Neuronal stem cell (in vitro differentiated cells): Measurements from ENCODE around the gene CTSK.

Experiments used
- DNase-seq: peaks from one replicate; pipeline ENCODE4 v3.0.0-alpha.2; 2013; ENCODE audit warnings: low spot score
- H2AFZ ChIP-seq: one replicate; pipeline ENCODE4 v1.6.1; 2013; ENCODE audit warnings: mild to moderate bottlenecking, low read length, inconsistent platforms
- H2AK5ac ChIP-seq: 2 replicates; pipeline ENCODE4 v1.6.1; 2013; ENCODE audit warnings: low read depth, mild to moderate bottlenecking, inconsistent platforms, low read length, moderate library complexity, mixed read lengths
- H2BK120ac ChIP-seq: 2 replicates; pipeline ENCODE4 v1.6.1; 2013; ENCODE audit warnings: low read depth, mild to moderate bottlenecking, inconsistent platforms, low read length, moderate library complexity, mixed read lengths
- H2BK12ac ChIP-seq: one replicate; pipeline ENCODE4 v1.6.1; 2013; ENCODE audit warnings: low read length, inconsistent platforms
- H2BK15ac ChIP-seq: 2 replicates; pipeline ENCODE4 v1.6.1; 2013; ENCODE audit warnings: mild to moderate bottlenecking, low read length, inconsistent platforms, mixed read lengths
- H2BK5ac ChIP-seq: one replicate; pipeline ENCODE4 v1.6.1; 2013; ENCODE audit warnings: inconsistent platforms, mild to moderate bottlenecking, low read length, moderate library complexity
- H3K14ac ChIP-seq: one replicate; pipeline ENCODE4 v1.6.1; 2013; ENCODE audit warnings: low read length, inconsistent platforms
- H3K18ac ChIP-seq: 2 replicates; pipeline ENCODE4 v1.6.1; 2013; ENCODE audit warnings: low read length, inconsistent platforms
- H3K23ac ChIP-seq: 2 replicates; pipeline ENCODE4 v1.6.1; 2013; ENCODE audit warnings: low read depth, mild to moderate bottlenecking, mixed read lengths, low read length, inconsistent platforms; ENCODE audit not compliant: poor library complexity
- H3K27ac ChIP-seq: replicated peaks from 3 replicates; pipeline ENCODE4 v1.5.1; 2013; ENCODE audit warnings: low read length, inconsistent platforms
- H3K27me3 ChIP-seq, 3 experiments: 2 replicates each; pipeline ENCODE4 v1.6.1; 2013; ENCODE audit warnings: low read length in 3 of 3, mild to moderate bottlenecking in 2 of 3, inconsistent platforms in 1 of 3, low read depth in 1 of 3, mixed read lengths in 1 of 3, moderate library complexity in 1 of 3; ENCODE audit not compliant: control insufficient read depth in 3 of 3, insufficient read depth in 3 of 3
- H3K36me3 ChIP-seq, 2 donors: replicated peaks in 1 of 2; 2 replicates each; pipeline ENCODE4 v1.6.1; 2013; ENCODE audit warnings: low read length in 2 of 2; ENCODE audit not compliant: control insufficient read depth in 2 of 2, insufficient read depth in 2 of 2
- H3K4ac ChIP-seq: 2 replicates; pipeline ENCODE4 v1.6.1; 2013; ENCODE audit warnings: inconsistent platforms, mild to moderate bottlenecking, low read length, moderate library complexity
- H3K4me1 ChIP-seq, 2 donors: 1 replicate in 1 of 2; 2 replicates in 1 of 2; pipeline ENCODE4 v1.6.1; 2013; ENCODE audit warnings: low read length in 2 of 2, low read depth in 1 of 2; ENCODE audit not compliant: control insufficient read depth in 2 of 2, insufficient read depth in 1 of 2
- H3K4me2 ChIP-seq: one replicate; pipeline ENCODE4 v1.6.1; 2013; ENCODE audit warnings: mild to moderate bottlenecking, low read length, inconsistent platforms; ENCODE audit not compliant: insufficient read depth, poor library complexity, severe bottlenecking
- H3K4me3 ChIP-seq, 2 donors: 2 replicates each; pipeline ENCODE4 v1.5.1; 2013; ENCODE audit warnings: low read length in 2 of 2, mild to moderate bottlenecking in 2 of 2, inconsistent platforms in 1 of 2, moderate library complexity in 1 of 2
- H3K79me1 ChIP-seq: one replicate; pipeline ENCODE4 v1.6.1; 2013; ENCODE audit warnings: low read depth, mild to moderate bottlenecking, inconsistent platforms, low read length, moderate library complexity
- H3K9ac ChIP-seq: one replicate; pipeline ENCODE4 v1.6.1; 2013; ENCODE audit warnings: mild to moderate bottlenecking, low read depth, low read length, inconsistent platforms; ENCODE audit not compliant: poor library complexity
- H3K9me3 ChIP-seq, 2 donors: replicated peaks in 1 of 2; 2 replicates each; pipeline versions ENCODE3 to v1.6.1; 2013; ENCODE audit warnings: low read length in 2 of 2, mild to moderate bottlenecking in 2 of 2, inconsistent platforms in 1 of 2, low read depth in 1 of 2, mixed read lengths in 1 of 2, moderate library complexity in 1 of 2; ENCODE audit not compliant: control insufficient read depth in 2 of 2, insufficient read depth in 1 of 2
- H4K8ac ChIP-seq: one replicate; pipeline ENCODE4 v1.6.1; 2013; ENCODE audit warnings: low read depth, mild to moderate bottlenecking, inconsistent platforms, low read length, moderate library complexity
- H4K91ac ChIP-seq: one replicate; pipeline ENCODE4 v1.6.1; 2013; ENCODE audit warnings: low read length, low read depth, mild to moderate bottlenecking, inconsistent platforms; ENCODE audit not compliant: poor library complexity
- WGBS, 2 donors: extraction: QIAGEN DNeasy Blood & Tissue Kit; methylation state at CpG; one replicate each; pipeline ENCODE4 v1.1.7; 2013; ENCODE audit warnings: missing lambda C conversion rate in 2 of 2, mixed read lengths in 1 of 2; ENCODE audit not compliant: insufficient read length in 2 of 2, insufficient replicate concordance in 1 of 2; ENCODE audit errors: extremely low coverage in 2 of 2; 5-methylcytosine and 5-hydroxymethylcytosine counted together

CTSK gene

GRCh38 chr1:150813028-150813707, 5.1 kb upstream of the CTSK start:
- Histone ChIP-seq H3K18ac (no peak overlapping the region), H3K9ac (no peak overlapping the region), H3K9me3 (no peaks in the 10 kb centered on the region), H3K27me3 (no peaks in the 10 kb centered on the region), H2AFZ (no peak overlapping the region), H3K4me3 (no peak overlapping the region), H4K8ac (no peak overlapping the region), H3K14ac (no peak overlapping the region), H3K79me1 (no peaks in the 10 kb centered on the region), H2BK5ac (no peak overlapping the region), H3K36me3 (peaks cover 15 to 78% of the 10 kb centered on the region in 2 donors), H3K4me1 (no peaks in the 10 kb centered on the region), H2AK5ac (no peak overlapping the region), H2BK12ac (no peak overlapping the region), H3K23ac (no peak overlapping the region), H2BK15ac (no peak overlapping the region), H3K4ac (no peak overlapping the region), H3K4me2 (no peak overlapping the region), H2BK120ac (no peak overlapping the region), H4K91ac (no peak overlapping the region), H3K27ac (no peak overlapping the region)
- no peak for DNase-seq
- WGBS, 2 donors = no CpG with 5 or more reads among the region's 5 CpGs

- Histone ChIP-seq H3K4ac (no peak overlapping the region), H3K23ac (no peak overlapping the region), H3K9me3 (no peaks in the 10 kb centered on the region), H2BK120ac (no peak overlapping the region), H3K36me3 (peaks cover 10 to 58% of the 10 kb centered on the region in 2 donors), H3K9ac (no peak overlapping the region), H3K14ac (no peak overlapping the region), H3K79me1 (no peaks in the 10 kb centered on the region), H2BK12ac (no peak overlapping the region), H3K27ac (no peak overlapping the region), H2AK5ac (no peak overlapping the region), H2AFZ (no peak overlapping the region), H3K4me3 (no peak overlapping the region), H3K4me2 (no peak overlapping the region), H3K27me3 (no peaks in the 10 kb centered on the region), H2BK5ac (no peak overlapping the region), H3K18ac (no peak overlapping the region), H3K4me1 (peaks cover 0 to 2% of the 10 kb centered on the region in 2 donors), H4K8ac (no peak overlapping the region), H4K91ac (no peak overlapping the region), H2BK15ac (no peak overlapping the region)
- DNase-seq = no peak
- WGBS, 2 donors = no CpG with 5 or more reads among the region's 9 CpGs
These were observed 3.0 kb upstream of the CTSK start for GRCh38 chr1:150810958-150811659.

GRCh38 chr1:150809651-150810050, 1.6 kb upstream of the CTSK start:
- H2BK15ac ChIP-seq = no peak overlapping the region
- peaks cover 10 to 50% of the 10 kb centered on the region in 2 donors for H3K36me3 ChIP-seq
- H3K27ac ChIP-seq = no peak overlapping the region
- H2AFZ ChIP-seq = no peak overlapping the region
- no CpG with 5 or more reads among the region's 3 CpGs for WGBS, 2 donors
- H3K4me2 ChIP-seq = no peak overlapping the region
- no peak overlapping the region for H2BK12ac ChIP-seq
- no peaks in the 10 kb centered on the region for H3K27me3 ChIP-seq
- no peaks in the 10 kb centered on the region for H3K9me3 ChIP-seq
- no peak overlapping the region for H4K91ac ChIP-seq
- peaks cover 0 to 2% of the 10 kb centered on the region in 2 donors for H3K4me1 ChIP-seq
- H3K9ac ChIP-seq = no peak overlapping the region
- no peak overlapping the region for H2BK120ac ChIP-seq
- no peaks in the 10 kb centered on the region for H3K79me1 ChIP-seq
- H2AK5ac ChIP-seq = no peak overlapping the region
- no peak overlapping the region for H3K14ac ChIP-seq
- no peak overlapping the region for H4K8ac ChIP-seq
- no peak for DNase-seq
- no peak overlapping the region for H2BK5ac ChIP-seq
- no peak overlapping the region for H3K18ac ChIP-seq
- H3K23ac ChIP-seq = no peak overlapping the region
- no peak overlapping the region for H3K4ac ChIP-seq
- no peak overlapping the region for H3K4me3 ChIP-seq

- Histone ChIP-seq H3K18ac (no peak overlapping the region), H4K8ac (no peak overlapping the region), H3K4me3 (no peak overlapping the region), H3K9me3 (no peaks in the 10 kb centered on the region), H3K14ac (no peak overlapping the region), H3K79me1 (no peaks in the 10 kb centered on the region), H2AK5ac (no peak overlapping the region), H3K9ac (no peak overlapping the region), H4K91ac (no peak overlapping the region), H2BK120ac (no peak overlapping the region), H3K4me2 (no peak overlapping the region), H3K23ac (no peak overlapping the region), H3K36me3 (peaks cover 8 to 42% of the 10 kb centered on the region in 2 donors), H3K4me1 (peaks cover 0 to 2% of the 10 kb centered on the region in 2 donors), H2BK5ac (no peak overlapping the region), H3K27me3 (no peaks in the 10 kb centered on the region), H3K4ac (no peak overlapping the region), H2BK12ac (no peak overlapping the region), H3K27ac (no peak overlapping the region), H2AFZ (no peak overlapping the region), H2BK15ac (no peak overlapping the region)
- DNase-seq = no peak
- no CpG with 5 or more reads among the region's 2 CpGs for WGBS, 2 donors
These were observed 786 bp upstream of the CTSK start for GRCh38 chr1:150808846-150809245.
